ENCODE measurements around the gene GIT1. TPM values are rescaled to one million over a fixed set of nuclear protein-coding genes. Genes with fewer than 3 reads are reported as not detected.
A peak's percentile ranks its signal among the peaks of the same experiment; 100 is the strongest.

Gene GIT1
- total RNA-seq, 1 donor from 2014 or later, result 108 TPM

DNA sequence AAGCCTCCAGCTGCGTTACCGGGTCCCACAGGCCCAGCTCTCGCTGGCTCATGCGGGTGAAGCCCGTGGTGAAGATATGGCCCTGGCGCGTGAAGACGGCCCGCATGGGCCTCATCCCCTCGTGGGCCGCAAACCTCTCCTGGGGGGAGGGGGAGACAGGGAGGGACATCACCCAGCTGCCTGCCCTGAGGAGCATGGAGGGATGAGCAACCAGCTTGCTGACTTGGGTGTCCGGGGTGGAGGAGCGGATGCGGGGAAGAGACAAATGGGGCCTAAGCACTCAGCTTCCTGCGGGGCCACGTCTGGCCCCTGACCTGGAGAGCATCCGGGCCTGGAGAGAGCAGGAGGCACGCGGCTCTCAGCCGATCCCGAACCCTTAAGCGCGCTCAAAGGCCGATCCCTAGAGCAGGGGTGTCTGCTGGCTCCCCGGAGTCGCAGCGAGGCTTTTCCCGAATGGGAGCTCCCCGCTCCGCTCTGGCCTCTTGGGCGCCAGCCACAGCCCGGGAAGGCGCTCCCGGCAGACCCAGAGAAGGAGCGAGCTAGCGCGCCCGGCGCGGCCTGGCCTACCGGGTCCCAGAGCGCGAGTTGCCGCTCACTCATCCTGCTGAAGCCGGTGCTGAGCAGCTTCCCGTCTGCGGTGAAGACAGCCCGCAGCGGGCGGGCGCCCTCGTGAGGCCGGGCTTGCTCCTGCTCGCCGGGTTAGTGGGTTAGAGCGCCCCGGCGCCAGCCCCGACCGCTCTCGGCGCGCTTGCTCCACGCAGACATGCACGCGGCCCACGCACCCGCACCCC is 28.2 kb upstream of the GIT1 start:
- DNase-seq (ENCODE audit: low spot score in 2 of 2, unreplicated experiment in 2 of 2), result no peak
- peaks cover 17% of the 10 kb centered on the region for H3K4me1 Mint-ChIP-seq
- H3K4me3 Mint-ChIP-seq, result peak overlapping the region; percentile 46
- no peaks in the 10 kb centered on the region for H3K9me3 Mint-ChIP-seq
- H3K36me3 Mint-ChIP-seq, result no peaks in the 10 kb centered on the region
- peaks cover 75% of the 10 kb centered on the region for H3K27me3 Mint-ChIP-seq (ENCODE audit: low read depth)
- TF ChIP-seq, protein P1, sequence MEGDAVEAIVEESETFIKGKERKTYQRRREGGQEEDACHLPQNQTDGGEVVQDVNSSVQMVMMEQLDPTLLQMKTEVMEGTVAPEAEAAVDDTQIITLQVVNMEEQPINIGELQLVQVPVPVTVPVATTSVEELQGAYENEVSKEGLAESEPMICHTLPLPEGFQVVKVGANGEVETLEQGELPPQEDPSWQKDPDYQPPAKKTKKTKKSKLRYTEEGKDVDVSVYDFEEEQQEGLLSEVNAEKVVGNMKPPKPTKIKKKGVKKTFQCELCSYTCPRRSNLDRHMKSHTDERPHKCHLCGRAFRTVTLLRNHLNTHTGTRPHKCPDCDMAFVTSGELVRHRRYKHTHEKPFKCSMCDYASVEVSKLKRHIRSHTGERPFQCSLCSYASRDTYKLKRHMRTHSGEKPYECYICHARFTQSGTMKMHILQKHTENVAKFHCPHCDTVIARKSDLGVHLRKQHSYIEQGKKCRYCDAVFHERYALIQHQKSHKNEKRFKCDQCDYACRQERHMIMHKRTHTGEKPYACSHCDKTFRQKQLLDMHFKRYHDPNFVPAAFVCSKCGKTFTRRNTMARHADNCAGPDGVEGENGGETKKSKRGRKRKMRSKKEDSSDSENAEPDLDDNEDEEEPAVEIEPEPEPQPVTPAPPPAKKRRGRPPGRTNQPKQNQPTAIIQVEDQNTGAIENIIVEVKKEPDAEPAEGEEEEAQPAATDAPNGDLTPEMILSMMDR (IDR thresholded peaks at IDR 0.05; ENCODE audit: unreplicated experiment), result peak; percentile 18
- no peak overlapping the region for H3K27ac Mint-ChIP-seq

DNA sequence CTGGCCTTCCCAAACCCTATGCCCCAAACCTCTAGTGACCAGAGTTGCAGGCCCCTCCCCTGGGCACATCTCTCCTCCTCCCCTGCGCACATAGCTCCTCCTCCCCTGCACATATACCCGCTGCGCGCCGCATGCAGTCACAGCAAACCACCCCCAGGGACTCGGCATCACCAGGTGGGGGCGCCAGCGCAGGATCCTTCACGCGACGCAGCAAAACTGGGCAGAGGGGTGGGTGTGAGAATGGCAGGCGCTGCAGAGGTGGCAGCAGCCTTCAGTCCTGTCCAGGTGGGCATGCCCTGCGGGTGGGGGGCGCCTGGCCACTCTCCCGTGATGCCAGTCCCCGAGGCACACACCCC is 27.7 kb upstream of the GIT1 start:
- peaks cover 73% of the 10 kb centered on the region for H3K27me3 Mint-ChIP-seq (ENCODE audit: low read depth)

DNA sequence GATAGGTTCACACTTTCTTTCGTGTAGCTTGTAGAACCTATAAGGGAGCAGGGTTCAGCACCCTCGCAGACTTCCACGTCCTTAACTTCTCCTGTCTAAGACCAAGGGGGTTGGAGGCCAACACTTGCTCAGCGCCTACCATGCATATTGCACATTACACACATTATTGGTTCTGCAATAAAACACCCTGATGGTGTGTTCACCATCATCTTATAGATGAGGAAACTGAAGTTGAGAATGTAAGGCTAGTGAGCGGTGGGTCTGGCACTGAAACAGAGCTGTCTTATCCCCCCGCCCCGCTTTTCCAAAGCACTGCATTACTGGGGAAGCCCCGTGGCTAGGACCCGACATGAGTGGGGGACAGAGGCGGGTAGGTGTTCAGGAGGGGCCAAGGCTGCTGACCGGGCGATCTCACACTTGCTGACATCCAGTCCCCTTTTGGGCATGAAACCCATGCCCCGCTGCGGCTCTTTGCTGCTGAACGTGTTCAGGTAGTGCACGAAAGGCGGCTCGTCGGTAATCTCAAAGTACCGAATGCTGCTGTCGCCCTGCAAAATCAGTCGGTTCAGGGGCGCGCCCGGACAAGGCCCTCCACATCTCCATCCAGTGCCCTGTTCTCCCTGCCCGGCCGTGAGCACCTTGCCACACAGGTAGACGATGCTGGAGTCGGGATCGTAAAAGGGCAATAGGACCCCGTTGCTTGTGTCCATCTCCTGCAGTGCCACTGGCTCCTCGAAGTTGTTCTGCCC is 27.0 kb upstream of the GIT1 start:
- Mint-ChIP-seq H3K4me1 (peaks cover 17% of the 10 kb centered on the region), H3K27me3 (ENCODE audit: low read depth) (peaks cover 68% of the 10 kb centered on the region)

More for the DNA sequence above, 27.7 kb upstream of the GIT1 start:
- TF ChIP-seq, protein P1 (IDR thresholded peaks at IDR 0.05; ENCODE audit: unreplicated experiment), result no peak
- peaks cover 17% of the 10 kb centered on the region for H3K4me1 Mint-ChIP-seq
- no peaks in the 10 kb centered on the region for H3K36me3 Mint-ChIP-seq
- no peaks in the 10 kb centered on the region for H3K9me3 Mint-ChIP-seq
- peak in 1 of 2 experiments; percentile 74 for DNase-seq (ENCODE audit: low spot score in 2 of 2, unreplicated experiment in 2 of 2)
- peak overlapping the region; percentile 46 for H3K4me3 Mint-ChIP-seq
- no peak overlapping the region for H3K27ac Mint-ChIP-seq

DNA sequence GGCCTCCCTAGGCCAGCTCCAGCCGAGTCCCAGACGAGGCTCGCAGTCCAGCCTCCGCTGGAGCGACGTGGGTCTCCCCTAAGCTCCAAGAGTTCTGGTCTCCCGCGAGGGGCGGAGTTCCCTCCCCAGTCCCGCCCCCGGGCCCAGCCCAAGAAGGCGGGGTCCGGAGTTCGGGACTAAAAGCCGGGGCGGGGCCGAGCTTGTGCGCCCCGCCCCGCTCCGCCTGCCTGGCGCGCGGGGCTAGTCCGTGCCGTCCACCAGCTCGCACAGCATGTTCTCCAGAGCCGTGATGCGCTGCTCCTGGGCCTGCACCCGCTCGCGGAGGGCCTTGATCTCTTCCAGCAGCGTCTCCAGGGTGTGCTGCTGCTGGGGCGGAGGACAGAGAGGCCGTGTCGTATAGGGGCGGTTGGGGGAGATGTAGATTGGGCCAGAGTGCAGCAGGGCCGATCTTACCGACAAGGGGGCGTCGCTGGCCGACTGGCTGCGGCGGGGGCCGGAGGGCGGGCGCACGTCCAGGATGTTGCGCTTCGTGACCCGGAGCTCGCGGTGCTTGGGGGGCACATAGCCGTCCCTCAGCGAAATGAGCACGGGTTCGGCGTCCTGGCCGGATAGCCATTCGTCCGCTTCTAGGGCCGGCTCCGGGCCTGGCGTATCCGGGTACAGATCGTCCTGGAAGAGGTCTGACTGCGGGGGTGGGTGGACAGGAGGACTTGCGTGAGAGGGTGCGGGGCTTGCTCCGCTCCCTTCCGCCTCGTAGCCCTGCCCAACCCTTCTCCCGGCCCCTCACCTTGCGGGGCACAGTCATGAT is 26.2 kb upstream of the GIT1 start:
- H3K4me3 Mint-ChIP-seq, result peak overlapping the region; percentile 73
- no peaks in the 10 kb centered on the region for H3K9me3 Mint-ChIP-seq
- H3K4me1 Mint-ChIP-seq, result peaks cover 17% of the 10 kb centered on the region
- H3K36me3 Mint-ChIP-seq, result no peaks in the 10 kb centered on the region
- H3K27me3 Mint-ChIP-seq (ENCODE audit: low read depth), result peaks cover 63% of the 10 kb centered on the region
- TF ChIP-seq, protein P1 (IDR thresholded peaks at IDR 0.05; ENCODE audit: unreplicated experiment), result no peak
- peak overlapping the region; percentile 83 for H3K27ac Mint-ChIP-seq
- peak in 1 of 2 experiments; percentile 78 for DNase-seq (ENCODE audit: low spot score in 2 of 2, unreplicated experiment in 2 of 2)

More for the DNA sequence above, 27.0 kb upstream of the GIT1 start:
- peak overlapping the region; percentile 73 for H3K4me3 Mint-ChIP-seq
- no peak overlapping the region for H3K27ac Mint-ChIP-seq
- TF ChIP-seq, protein P1 (IDR thresholded peaks at IDR 0.05; ENCODE audit: unreplicated experiment), result no peak
- H3K9me3 Mint-ChIP-seq, result no peaks in the 10 kb centered on the region
- no peaks in the 10 kb centered on the region for H3K36me3 Mint-ChIP-seq
- no peak for DNase-seq (ENCODE audit: low spot score in 2 of 2, unreplicated experiment in 2 of 2)

DNA sequence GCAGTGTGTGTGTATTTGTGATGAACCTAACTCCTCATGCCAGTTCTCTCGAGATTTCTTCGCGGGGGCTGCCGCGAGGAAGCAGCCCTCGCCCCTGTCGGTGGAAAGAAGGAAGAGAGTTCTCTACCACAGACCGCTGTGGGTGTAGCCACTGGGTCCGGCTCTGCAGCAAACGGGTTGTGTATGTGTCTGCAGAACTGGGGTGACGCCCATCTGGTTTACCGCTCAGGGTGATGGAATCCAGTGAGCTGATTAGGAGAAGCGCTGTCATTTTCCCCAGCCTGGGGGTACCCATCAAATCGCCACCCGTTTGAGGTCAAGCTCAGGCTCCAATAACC is 25.6 kb upstream of the GIT1 start:
- Mint-ChIP-seq H3K27ac (peak overlapping the region; percentile 69), H3K27me3 (ENCODE audit: low read depth) (peaks cover 56% of the 10 kb centered on the region), H3K4me3 (peak overlapping the region; percentile 46)

More for the DNA sequence above, 25.6 kb upstream of the GIT1 start:
- Mint-ChIP-seq H3K9me3 (no peaks in the 10 kb centered on the region), H3K4me1 (peaks cover 17% of the 10 kb centered on the region), H3K36me3 (no peaks in the 10 kb centered on the region)
- TF ChIP-seq, protein P1 (IDR thresholded peaks at IDR 0.05; ENCODE audit: unreplicated experiment), result no peak
- DNase-seq (ENCODE audit: low spot score in 2 of 2, unreplicated experiment in 2 of 2), result no peak
